ENCODE measurements around the gene LINGO1. TPM values are rescaled to one million over a fixed set of nuclear protein-coding genes. Genes with fewer than 3 reads are reported as not detected.

The LINGO1 gene
- total and polyA plus RNA-seq, 2 of the 8 experiments (the other 6 are each of a cell fraction or from before 2014, with no cell fraction given) = 57.1 to 114 TPM

- TF ChIP-seq CHD7 (IDR thresholded peaks at IDR 0.05; ENCODE audit: insufficient replicate concordance, low read length) (no peak), SUZ12 (IDR thresholded peaks at IDR 0.05; ENCODE audit: low read length) (no peak)
- TF ChIP-seq, protein P1, sequence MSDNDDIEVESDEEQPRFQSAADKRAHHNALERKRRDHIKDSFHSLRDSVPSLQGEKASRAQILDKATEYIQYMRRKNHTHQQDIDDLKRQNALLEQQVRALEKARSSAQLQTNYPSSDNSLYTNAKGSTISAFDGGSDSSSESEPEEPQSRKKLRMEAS (IDR thresholded peaks at IDR 0.05) = peak; percentile 60
- TF ChIP-seq, protein P2, sequence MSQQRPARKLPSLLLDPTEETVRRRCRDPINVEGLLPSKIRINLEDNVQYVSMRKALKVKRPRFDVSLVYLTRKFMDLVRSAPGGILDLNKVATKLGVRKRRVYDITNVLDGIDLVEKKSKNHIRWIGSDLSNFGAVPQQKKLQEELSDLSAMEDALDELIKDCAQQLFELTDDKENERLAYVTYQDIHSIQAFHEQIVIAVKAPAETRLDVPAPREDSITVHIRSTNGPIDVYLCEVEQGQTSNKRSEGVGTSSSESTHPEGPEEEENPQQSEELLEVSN (IDR thresholded peaks at IDR 0.05) = peak; percentile 84
These were observed 66.6 kb downstream of the LINGO1 start (continued) for GRCh38 chr15:77566092-77566491.

Measured in H1 (cell line).